ENCODE results near the gene AGBL4.
"Not testable (repeated sequence)": the region's sequence is repeated elsewhere in the genome, so short reads cannot be mapped to it uniquely, and the experiment has no call there.

AGBL4 gene

GRCh38 chr1:48568501-48568900 is 1455.3 kb downstream of the AGBL4 start:
- DNase-seq: no peak

GRCh38 chr1:48566492-48566891 is 1457.3 kb downstream of the AGBL4 start:
- DNase-seq: no peak

GRCh38 chr1:48563021-48563420 is 1460.7 kb downstream of the AGBL4 start:
- DNase-seq: no peak

DNA sequence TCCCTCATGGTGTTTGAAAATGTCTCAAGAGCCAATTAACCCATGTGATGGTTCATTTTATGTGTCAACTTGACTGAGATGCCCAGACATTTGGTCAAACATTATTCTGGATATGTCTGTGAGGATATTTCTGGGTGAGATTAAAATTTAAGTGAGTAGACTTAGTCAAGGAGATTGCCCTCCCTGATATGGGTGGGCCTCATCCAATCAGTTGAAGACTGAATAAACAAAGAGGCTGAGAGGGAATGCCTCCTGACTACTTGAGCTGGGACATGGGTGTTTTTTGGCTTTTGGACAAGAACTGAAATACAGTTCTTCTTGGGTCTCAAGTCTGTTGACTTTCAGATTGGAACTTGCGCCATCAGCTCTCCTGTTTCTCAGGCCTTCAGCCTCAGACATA is 1462.3 kb downstream of the AGBL4 start:
- no peak for DNase-seq

DNA sequence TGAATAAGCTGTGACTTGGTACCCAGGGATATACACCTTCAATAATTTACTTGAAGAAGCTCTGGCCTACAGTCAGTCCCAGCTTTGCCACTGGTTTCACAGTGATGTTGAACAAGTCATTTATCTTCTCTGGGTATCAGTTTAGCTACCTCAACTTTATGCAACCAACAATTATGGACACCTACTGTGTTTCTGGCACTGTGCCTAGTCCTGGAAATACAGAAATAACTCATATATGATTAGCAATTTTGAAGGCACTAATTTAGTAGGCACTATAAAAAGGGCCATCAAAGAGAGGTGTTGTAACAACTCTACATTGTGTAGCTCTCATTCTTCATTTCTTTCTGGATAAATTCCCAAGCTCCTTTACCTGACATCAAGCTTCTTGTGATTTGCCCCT is 1463.2 kb downstream of the AGBL4 start:
- DNase-seq: peak; percentile 59 to 91

DNA sequence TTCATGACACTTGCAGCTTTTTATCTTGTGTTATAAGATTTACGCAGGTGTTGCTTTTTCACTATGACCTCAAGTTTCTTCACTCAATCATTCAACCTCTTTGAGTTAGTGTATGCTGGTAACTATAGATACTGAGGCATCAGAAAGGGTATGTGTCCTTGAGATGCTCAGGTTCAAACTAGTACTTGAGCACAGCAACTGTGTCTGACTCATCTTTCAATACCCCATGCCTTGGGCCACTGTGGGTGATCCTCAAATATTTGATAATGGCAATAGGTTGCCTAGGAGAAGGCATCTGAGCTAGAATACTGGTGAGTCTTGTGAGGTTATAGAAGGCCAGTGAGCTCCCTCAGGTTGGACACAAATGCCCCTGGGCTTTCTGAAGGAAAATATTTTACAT is 1463.6 kb downstream of the AGBL4 start:
- DNase-seq: no peak

DNA sequence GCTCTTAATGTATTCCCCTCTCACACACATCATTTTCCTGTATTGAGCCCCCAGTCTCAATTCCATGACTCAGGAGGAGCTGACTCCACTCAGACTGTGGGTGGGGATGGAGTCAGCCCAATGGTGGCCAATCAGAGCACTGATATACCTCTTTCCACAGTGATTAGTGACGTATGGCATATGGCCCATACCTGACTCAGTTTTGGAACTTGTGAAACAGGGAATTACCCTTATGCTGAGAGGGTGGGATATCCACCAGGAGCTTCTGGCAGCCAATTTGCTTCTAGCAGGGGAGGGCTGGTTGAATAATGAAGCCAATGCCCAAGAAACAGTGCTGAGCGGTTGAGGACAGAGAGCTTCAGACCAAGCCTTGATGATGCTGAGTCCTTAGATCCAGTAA is 1465.4 kb downstream of the AGBL4 start:
- DNase-seq: no peak

- no peak for DNase-seq
Observed at GRCh38 chr1:48556186-48556850, 1467.4 kb downstream of the AGBL4 start.

DNA sequence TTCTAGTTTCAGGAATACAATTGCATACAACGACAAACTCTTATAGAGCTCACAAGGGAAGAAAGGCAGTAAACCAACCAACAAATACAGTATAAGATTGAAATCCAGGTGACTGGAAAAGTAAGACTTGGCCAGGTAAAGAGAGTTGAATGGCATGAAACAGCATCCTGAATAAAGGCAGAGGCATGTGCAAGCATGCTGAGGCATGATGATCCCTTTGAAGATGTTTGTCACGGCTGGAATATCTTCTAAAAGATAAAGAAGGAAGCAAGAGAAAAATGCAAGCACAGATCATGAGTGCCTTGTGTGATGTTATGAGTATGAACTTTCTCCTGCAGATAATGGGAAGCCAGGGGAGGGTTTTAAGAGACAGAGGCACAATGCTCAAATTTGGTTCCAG is 1468.5 kb downstream of the AGBL4 start:
- DNase-seq: no peak

GRCh38 chr1:48552903-48553606 is 1470.7 kb downstream of the AGBL4 start:
- DNase-seq: no peak

- DNase-seq: peak; percentile 52 to 63
Observed at GRCh38 chr1:48552420-48552819, 1471.3 kb downstream of the AGBL4 start.

DNA sequence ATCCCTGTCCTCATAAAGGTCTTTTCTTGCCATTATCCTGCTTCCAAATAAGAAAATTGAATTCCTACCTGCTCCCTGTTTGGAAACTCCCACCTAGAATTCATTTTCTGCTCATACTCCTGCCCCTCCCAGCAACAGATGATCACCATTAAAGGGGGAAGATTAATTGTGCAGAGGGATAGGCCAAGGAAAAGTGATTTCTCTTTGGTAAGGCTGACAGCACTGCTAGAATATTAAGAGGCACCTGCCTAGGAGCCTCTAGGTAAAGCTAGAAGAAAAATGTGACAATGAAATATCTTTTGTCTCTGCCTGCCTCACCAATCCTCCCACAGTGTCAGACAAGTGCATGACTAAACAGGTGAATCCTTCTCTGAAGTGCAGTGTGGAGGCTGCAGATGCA is 1474.8 kb downstream of the AGBL4 start:
- no peak for DNase-seq

DNA sequence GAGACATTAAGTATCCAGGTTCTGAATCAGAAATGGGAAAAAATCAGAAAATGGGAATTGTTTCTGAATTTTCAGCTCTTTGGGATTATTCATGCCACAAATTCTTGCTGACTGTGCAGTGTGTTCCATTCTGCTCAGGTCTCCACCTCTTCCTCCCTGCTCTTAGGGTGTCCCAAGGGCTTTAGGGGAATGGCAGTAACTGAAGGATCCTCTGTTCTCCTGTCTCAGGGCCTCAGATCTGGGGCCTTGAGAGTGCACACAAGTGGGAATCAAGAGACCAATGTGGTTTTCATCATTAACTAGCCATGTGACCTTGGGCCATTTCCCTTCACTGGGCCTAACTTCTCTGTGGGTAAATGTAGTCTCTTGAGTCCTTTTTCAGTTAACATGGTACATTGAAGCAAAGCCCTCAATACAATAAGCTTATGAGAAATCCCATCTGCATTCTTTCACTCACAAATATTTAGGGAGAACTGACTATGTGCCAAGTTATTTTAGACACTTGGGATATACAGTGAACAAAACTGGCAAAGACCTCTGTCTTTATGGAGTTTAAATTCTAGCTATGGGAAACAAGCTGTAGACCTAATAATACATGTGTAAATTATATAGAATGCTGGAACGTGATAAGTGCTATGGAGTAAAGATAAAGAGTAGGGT is 1476.1 kb downstream of the AGBL4 start:
- no peak for DNase-seq

- no peak for DNase-seq
Observed at GRCh38 chr1:48543854-48544253, 1479.9 kb downstream of the AGBL4 start.

GRCh38 chr1:48540587-48540986 is 1483.2 kb downstream of the AGBL4 start:
- DNase-seq: no peak

DNA sequence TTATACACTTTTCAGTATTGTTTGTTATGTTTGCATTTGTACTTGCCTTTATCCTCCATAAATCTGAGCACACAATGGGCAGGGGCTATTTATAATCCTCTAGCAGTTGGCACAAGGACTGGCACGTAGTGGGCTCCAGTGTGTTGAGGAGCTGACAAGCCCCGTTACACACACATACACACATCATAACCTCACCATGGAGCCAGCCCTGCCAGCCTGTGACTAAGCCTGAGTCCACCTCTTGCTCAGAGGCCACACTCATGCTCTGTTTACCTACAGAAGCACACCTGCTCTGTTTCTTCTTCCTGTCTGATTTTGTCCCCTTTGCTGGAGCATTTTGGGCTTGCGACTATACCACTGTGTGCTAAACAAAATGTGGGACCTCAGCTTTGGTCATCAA is 1487.3 kb downstream of the AGBL4 start:
- DNase-seq: peak; percentile 56 to 80

GRCh38 chr1:48532976-48533375 is 1490.8 kb downstream of the AGBL4 start:
- peak; percentile 58 to 71 for DNase-seq

GRCh38 chr1:48530727-48531351 is 1492.9 kb downstream of the AGBL4 start:
- peak; percentile 88 to 91 for DNase-seq

- no peak for DNase-seq
Observed at GRCh38 chr1:48527051-48527450, 1496.7 kb downstream of the AGBL4 start.

DNA sequence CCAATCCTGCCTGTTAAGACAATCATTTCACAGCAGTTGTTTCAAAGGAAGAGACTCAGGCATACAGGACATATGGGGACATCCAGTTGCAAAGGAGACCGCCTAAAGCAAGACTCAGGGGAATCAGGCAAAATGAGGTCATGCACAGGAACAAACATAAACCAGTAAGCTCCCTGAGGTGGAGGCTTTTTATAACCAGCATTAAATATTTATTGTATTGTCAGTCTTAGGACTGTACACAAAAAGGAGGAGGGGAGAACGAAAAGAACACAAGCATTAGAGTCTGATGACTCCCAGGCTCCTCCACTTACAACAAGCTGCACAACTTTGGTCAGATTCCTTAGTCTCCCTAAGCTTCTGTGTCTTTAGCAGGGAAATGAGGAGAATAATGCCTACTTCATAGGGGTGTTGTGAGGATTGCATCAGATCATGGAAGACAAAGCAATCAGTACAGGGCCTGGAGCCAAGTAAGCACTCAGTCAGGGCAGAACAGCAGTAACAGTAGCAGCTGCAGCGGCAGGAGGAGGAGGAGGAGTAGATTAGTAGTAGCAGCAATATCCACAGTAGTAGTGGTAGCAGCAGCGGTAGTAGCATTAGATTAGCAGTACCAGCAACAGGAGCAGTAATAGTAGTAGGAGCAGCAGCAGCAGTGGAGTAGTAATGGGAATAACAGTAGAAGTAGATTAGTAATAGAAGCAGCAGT is 1497.6 kb downstream of the AGBL4 start:
- DNase-seq: peak; percentile 80 to 94

- peak in 1 of 2 experiments; percentile 21 for DNase-seq
Observed at GRCh38 chr1:48524892-48525467, 1498.8 kb downstream of the AGBL4 start.

GRCh38 chr1:48523558-48523957 is 1500.2 kb downstream of the AGBL4 start:
- peak in 1 of 2 experiments; percentile 13 for DNase-seq

DNA sequence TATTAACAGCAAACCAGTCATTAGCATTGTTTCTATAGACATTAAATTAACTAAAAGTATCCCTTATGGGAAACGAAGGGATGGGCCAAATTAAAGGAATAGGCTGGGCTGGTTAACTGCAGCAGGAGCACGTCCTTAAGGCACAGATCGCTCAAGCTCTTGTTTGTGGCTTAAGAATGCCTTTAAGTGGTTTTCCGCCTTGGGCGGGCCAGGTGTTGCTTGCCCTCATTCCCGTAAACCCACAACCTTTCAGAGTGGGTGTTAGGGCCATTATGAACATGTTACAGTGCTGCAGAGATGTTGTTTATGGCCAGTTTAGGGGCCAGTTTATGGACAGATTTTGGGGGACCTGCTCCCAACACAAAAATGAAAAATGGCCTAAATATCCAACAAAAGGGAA is 1503.9 kb downstream of the AGBL4 start:
- DNase-seq: not testable (repeated sequence)
